Breast epithelium (tissue), 3 donors: Measurements from ENCODE around the gene LHCGR.

Experiments
- POLR2A ChIP-seq: fragments of 450-650 bp; IDR thresholded peaks from one replicate; pipeline ENCODE4 v1.6.1; 2016; ENCODE audit warnings: antibody characterized with exemption, mild to moderate bottlenecking, moderate library complexity
- POLR2AphosphoS5 ChIP-seq, 3 donors: sonication (generic); formaldehyde crosslinking; IDR thresholded peaks; one replicate each; pipeline ENCODE4 v1.6.1; 2017; ENCODE audit warnings: antibody characterized with exemption in 3 of 3
- TF ChIP-seq, protein P1 (sequence below), 3 donors: fragments of 450-650 bp; IDR thresholded peaks; one replicate each; pipeline ENCODE4 v1.5.1; 2016 to 2017; ENCODE audit warnings: antibody characterized with exemption in 3 of 3, mild to moderate bottlenecking in 3 of 3, moderate library complexity in 3 of 3

DNA sequence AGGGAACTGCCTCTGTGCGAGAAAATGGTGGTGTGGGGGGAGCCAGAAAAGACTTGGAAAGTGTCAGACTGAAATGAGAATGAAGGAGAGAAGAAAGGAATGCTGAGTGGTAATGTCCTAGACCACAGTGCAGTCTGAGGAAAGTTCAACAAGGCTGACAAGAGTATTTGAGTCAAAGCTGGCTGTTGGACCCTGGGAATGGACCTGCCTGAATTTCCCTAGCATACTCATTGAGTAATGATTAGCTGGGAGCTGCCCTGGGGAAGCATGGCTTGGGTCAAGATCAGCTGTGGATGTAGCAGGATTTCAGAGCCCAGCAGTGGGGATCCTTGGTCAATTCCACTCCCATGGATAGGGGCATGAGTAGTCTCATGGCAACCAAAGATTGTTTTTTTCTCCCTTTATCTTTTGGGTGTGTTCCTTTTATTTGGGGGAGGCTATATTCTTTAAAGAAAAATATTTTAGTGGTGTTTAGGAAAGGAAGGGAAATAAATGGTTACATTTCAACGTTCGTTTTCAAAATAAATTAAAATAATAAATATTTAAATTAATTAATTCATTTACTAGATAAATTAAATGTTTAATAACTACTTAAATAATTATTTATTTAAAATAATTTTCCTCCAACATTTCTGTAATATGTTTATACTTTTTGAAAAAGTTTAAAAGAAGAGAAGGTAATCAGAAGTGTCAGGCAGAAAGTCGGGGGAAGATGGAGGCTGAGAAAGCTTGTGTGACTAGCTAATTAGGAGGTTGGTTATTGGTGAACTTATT is 15.9 kb upstream of the LHCGR start:
- TF ChIP-seq, protein P1, sequence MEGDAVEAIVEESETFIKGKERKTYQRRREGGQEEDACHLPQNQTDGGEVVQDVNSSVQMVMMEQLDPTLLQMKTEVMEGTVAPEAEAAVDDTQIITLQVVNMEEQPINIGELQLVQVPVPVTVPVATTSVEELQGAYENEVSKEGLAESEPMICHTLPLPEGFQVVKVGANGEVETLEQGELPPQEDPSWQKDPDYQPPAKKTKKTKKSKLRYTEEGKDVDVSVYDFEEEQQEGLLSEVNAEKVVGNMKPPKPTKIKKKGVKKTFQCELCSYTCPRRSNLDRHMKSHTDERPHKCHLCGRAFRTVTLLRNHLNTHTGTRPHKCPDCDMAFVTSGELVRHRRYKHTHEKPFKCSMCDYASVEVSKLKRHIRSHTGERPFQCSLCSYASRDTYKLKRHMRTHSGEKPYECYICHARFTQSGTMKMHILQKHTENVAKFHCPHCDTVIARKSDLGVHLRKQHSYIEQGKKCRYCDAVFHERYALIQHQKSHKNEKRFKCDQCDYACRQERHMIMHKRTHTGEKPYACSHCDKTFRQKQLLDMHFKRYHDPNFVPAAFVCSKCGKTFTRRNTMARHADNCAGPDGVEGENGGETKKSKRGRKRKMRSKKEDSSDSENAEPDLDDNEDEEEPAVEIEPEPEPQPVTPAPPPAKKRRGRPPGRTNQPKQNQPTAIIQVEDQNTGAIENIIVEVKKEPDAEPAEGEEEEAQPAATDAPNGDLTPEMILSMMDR (IDR thresholded peaks at IDR 0.05), result no peak
- TF ChIP-seq POLR2AphosphoS5 (IDR thresholded peaks at IDR 0.05), result no peak
- no peak for TF ChIP-seq POLR2A
